H1 (cell line): Measurements from ENCODE around the gene ACVR2B. TPM values are rescaled to one million over a fixed set of nuclear protein-coding genes. Genes with fewer than 3 reads are reported as not detected.

Experiments
- CHD7 ChIP-seq: fragments of 300-600 bp; sonication (generic); IDR thresholded peaks from 2 replicates; pipeline ENCODE4 v1.7.1; 2012; ENCODE audit warnings: low read length, moderate library complexity, mild to moderate bottlenecking, inconsistent platforms; ENCODE audit not compliant: insufficient replicate concordance
- CREB1 ChIP-seq: IDR thresholded peaks from 2 replicates; pipeline ENCODE4 v1.6.1; 2012; ENCODE audit warnings: inconsistent platforms
- FOSL1 ChIP-seq: IDR thresholded peaks from 2 replicates; pipeline ENCODE4 v1.6.1; 2011; ENCODE audit warnings: mild to moderate bottlenecking, low read depth, low read length, moderate library complexity; ENCODE audit not compliant: insufficient read depth
- MAFK ChIP-seq: IDR thresholded peaks from 2 replicates; pipeline ENCODE4 v1.6.1; 2012; ENCODE audit warnings: low read depth, mild to moderate bottlenecking, improper control_type of control experiment, low read length
- NRF1 ChIP-seq: IDR thresholded peaks from 2 replicates; pipeline ENCODE4 v1.6.1; 2011; ENCODE audit warnings: mild to moderate bottlenecking, low read depth, low read length, improper control_type of control experiment
- POLR2A ChIP-seq, 2 experiments: IDR thresholded peaks; 1 replicate in 1 of 2; 2 replicates in 1 of 2; pipeline ENCODE4 v1.6.1; 2011; ENCODE audit warnings: low read depth in 2 of 2, low read length in 2 of 2, mild to moderate bottlenecking in 2 of 2; ENCODE audit errors: control extremely low read depth in 1 of 2
- POLR2AphosphoS5 ChIP-seq: IDR thresholded peaks from 2 replicates; pipeline ENCODE4 v1.6.1; 2011; ENCODE audit warnings: low read depth, low read length
- RBBP5 ChIP-seq: IDR thresholded peaks from 2 replicates; pipeline ENCODE4 v1.7.1; 2012; ENCODE audit warnings: low read depth, mild to moderate bottlenecking, inconsistent platforms, low read length, moderate library complexity, borderline replicate concordance
- RNF2 ChIP-seq: fragments of 200-900, 300-1000 bp; sonication (generic); IDR thresholded peaks from 2 replicates; pipeline ENCODE4 v1.7.1; 2016; ENCODE audit warnings: borderline replicate concordance, low read depth, mild to moderate bottlenecking, antibody characterized with exemption, low read length; ENCODE audit not compliant: poor library complexity, severe bottlenecking; ENCODE audit errors: missing control alignments
- SAP30 ChIP-seq: fragments of 300-600 bp; sonication (generic); IDR thresholded peaks from 2 replicates; pipeline ENCODE4 v1.7.1; 2012; ENCODE audit warnings: low read length, moderate library complexity, mild to moderate bottlenecking, inconsistent platforms; ENCODE audit not compliant: insufficient read depth, insufficient replicate concordance
- SIX5 ChIP-seq: IDR thresholded peaks from 2 replicates; pipeline ENCODE4 v1.6.1; 2011; ENCODE audit warnings: mild to moderate bottlenecking, low read depth, low read length
- TEAD4 ChIP-seq: IDR thresholded peaks from 2 replicates; pipeline ENCODE4 v1.6.1; 2012; ENCODE audit warnings: low read depth, low read length, inconsistent platforms, mixed read lengths
- polyA plus RNA-seq, 7 experiments: library from polyadenylated mRNA; depleted of rRNA in 3 of 7; stranded (reverse) in 5 of 7; unstranded in 2 of 7; fragments of >200 nt in 5 of 7; fragments of 200-250 nt in 2 of 7; gene quantifications; 1 replicate in 5 of 7; 2 replicates in 1 of 7; 4 replicates in 1 of 7; pipeline versions ENCODE4 v1.2.1 to v1.2.3, GENCODE V29; 2011 to 2013; ENCODE audit warnings: missing spikeins in 2 of 7, mixed read lengths in 2 of 7
- total RNA-seq: library from RNA; stranded (reverse); fragmentation: NEBNext Ultra II Directional; extraction: Animal tissue kit (Norgen Biotek cat#: 25700); gene quantifications from 2 replicates; pipeline ENCODE4 v1.2.1, GENCODE V29; 2021

The ACVR2B gene
- total and polyA plus RNA-seq, 2 of the 8 experiments (the other 6 are each of a cell fraction or from before 2014, with no cell fraction given), result 24.7 to 109 TPM

- TF ChIP-seq CHD7 (no peak), POLR2AphosphoS5 (no peak), SIX5 (no peak), MAFK (no peak), RBBP5 (no peak), RNF2 (no peak), TEAD4 (no peak), NRF1 (no peak), FOSL1 (no peak), CREB1 (no peak), SAP30 (no peak), POLR2A (IDR thresholded peaks at IDR 0.05; ENCODE audit: control extremely low read depth in 1 of 2, low read depth in 2 of 2, low read length in 2 of 2) (no peak)
Measured at GRCh38 chr3:38519000-38519399, 65.3 kb downstream of the ACVR2B start (continued).
